NCI-H345 treated with DMSO at 0.1 percent for 48 hours (cell line): Measurements from ENCODE around the gene TBC1D14.

Experiments used
- DNase-seq: peaks from one replicate; lab custom pipeline; 2025; ENCODE audit not compliant: unreplicated experiment; lab: John Stamatoyannopoulos, UW

Gene TBC1D14

DNA sequence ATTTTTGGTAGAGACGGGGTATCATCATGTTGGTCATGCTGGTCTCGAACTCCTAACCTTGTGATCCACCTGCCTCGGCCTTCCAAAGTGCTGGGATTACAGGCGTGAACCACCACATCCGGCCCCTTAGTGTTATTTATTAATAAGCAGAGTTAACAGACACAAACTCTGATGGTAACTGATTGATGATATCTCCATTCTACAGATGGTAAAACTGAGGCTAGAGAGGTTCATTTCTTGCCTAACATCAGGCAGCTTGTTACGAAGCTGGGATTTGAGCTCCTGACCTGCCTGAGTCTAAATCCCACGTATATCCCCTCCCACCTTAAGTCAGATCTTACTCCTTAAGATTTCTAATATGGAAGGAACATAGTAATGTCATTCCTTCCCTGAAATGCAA, 36.9 kb downstream of the TBC1D14 start:
- no peak for DNase-seq

DNA sequence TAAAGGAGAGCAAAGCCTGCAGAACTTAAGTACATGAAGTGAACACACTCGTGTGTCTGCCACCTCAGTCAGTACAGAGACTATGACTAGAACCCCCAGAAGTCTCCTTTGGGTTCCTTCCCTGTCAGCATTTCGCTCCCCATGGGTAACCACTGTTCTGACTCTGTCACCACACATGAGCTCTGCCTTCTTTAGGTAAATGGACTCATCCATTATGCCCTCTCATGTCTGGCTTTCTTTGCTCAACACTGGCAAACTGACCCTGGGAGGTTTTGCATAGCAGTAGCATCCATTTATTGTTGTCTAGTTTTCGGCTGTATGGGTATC, 38.5 kb downstream of the TBC1D14 start:
- no peak for DNase-seq

GRCh38 chr4:6951880-6952381, 42.3 kb downstream of the TBC1D14 start:
- no peak for DNase-seq

GRCh38 chr4:6953751-6954380, 44.2 kb downstream of the TBC1D14 start:
- peak; percentile 30 for DNase-seq

DNA sequence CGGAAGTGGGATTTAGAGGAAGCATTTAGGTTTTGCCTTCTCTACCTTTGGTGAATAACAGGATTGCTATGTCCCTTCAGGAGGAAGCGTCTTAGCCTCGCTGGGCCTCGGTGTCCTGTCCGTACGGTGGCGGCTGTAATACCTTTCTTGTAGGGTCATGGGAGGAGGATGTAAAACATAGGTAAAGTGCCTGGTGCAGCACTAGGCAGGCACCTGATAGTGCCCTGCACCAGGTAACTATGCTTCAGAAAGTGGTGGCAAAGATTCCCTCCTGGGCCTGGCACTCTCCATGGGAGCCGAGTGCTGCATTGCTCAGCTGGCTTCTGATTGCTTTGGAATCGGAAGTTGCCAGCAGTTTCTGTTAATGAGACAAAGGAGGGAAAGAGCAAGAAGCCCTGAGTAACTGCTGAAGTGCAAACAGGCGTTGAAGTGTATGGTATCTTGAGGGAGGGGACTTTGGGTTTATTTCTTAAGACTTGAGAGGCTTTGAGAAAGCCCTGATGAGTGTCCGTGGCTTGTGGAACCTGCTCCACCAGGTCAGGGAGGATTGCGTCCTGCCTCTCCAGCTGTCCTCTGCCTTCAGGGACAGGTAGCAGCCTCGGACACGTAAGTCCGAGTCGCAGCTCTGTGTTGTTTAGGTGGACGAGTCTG, 45.8 kb downstream of the TBC1D14 start:
- no peak for DNase-seq

- DNase-seq: no peak
Observed at GRCh38 chr4:6956087-6956433, 46.4 kb downstream of the TBC1D14 start.

DNA sequence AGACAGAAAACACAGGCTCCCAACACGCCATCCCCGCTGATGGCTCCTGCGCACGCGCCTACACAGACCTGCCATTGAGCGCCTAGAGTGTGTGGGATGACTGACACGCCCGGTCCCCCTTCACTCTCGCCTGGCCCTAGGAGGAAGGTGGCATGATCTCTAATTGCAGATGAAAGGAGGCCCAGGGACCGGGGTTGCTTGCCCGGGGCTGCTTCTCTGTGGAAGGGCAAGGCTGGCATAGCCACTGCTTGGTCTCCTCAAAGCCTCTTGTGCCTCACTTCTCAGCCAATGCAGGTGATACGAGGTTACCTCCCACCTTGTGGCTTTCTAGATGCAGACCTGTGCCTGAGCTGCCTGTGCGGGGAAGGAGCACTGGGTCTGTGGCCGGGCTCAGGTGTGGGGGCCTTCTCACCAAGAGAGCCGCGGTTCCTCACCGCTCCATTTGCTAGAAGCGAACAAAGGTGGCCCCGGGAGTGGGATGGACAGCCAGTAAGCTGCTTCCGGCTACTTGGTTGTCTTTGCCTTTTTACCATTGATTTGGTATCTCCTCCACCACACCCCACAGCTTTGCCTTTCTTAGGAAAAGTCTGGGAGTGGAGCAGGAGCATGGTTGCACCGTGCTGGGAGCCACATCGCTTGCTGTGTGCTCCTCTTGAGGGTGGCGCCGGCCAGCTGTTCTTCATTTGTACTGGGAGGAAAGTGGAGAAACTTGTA, 47.0 kb downstream of the TBC1D14 start:
- no peak for DNase-seq

DNA sequence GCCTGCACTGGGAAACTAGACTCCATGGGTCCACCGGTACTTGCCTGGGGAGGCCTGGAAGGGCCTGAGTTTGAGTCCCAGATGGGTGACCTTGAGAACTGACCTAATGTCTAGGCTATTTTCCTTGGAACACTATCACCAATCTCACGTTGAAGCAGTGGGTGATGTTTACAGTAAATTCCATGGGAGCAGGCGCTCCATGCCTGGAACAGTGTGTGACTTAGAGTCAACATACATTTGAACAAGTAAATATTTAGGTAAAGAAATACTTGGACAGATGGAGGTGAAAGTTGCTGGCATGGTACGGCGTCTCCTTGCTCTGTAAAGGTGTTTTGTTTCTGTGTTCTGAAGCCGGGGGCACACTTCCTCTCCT, 47.5 kb downstream of the TBC1D14 start:
- DNase-seq: no peak

GRCh38 chr4:6957994-6958393, 48.4 kb downstream of the TBC1D14 start:
- DNase-seq: no peak

DNA sequence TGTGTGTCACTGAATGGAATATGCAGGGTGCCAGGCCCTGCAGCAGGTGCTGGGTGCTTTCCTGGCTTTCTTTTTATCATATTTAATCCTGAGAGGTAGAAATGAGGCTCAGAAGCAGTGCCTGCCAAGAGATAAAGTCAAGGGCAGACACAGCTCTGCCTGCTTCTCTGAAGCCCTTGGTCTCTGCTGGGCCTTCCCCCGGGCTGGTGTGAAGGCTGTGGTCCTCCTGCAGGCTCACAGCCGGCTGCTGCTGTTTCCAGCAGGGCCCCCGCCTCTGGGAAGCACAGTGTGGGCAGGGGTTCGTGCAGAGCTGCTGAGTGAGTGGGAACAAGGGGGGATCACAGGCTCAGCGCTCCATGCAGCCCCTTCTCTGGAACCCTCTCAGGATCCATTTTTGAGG, 49.6 kb downstream of the TBC1D14 start:
- no peak for DNase-seq

DNA sequence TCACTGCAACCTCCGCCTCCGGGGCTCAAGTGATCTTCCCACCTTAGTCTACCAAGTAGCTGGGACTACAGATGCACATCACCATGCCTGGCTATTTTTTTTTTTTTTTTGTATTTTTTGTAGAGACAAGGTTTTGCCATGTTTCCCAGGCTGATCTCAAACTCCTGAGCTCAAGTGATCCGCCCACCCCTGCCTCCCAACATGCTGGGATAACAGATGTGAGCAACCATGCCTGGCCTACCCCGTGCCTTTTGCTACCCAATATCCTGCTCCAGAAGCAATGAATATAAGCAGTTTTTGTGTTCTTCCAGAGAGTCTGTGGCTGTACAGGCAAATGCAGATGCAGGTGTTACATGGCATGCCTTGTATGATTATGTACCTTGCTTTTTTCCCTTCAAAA, 50.5 kb downstream of the TBC1D14 start:
- no peak for DNase-seq

DNA sequence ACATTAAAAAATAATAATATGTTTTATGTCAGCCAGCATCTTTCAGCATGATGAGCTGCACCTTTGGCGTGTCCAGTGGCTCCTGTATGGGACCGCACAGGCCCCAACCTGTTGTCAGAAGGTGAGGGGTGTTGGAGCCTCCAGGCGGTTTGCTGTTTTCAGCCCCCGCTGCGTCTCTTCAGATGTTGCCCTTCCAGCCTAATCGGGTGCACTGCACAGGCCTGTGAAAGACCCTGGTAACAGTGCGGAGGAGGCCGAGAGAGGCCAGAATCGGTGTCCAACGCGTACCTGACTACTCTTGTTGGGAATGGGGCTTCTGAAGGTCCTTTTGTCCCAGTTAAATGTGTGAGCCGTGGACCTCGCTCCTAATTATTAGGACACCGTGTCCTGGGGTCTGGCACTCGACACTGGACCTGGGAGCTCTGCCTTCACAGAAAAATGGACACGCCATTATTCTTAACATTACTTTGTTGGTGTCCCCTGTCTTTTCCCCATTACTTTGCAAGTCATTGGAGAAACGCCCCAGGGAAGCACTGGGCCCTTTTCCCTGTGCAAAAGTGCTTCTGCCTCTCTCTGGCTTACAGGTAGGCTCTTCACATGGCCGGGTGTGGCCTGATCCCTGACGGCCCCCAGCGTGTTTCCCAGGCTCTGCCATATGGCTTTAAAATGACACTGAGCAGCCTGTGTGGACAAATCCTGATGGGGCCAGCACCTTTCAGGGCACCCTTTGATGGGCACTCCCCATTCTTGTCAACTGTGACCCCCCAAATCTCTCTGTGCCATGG, 51.2 kb downstream of the TBC1D14 start:
- DNase-seq: no peak

- DNase-seq: no peak
Observed at GRCh38 chr4:6961496-6962210, 52.0 kb downstream of the TBC1D14 start.

- DNase-seq: peak; percentile 51
Observed at GRCh38 chr4:6962211-6963041, 52.8 kb downstream of the TBC1D14 start.

DNA sequence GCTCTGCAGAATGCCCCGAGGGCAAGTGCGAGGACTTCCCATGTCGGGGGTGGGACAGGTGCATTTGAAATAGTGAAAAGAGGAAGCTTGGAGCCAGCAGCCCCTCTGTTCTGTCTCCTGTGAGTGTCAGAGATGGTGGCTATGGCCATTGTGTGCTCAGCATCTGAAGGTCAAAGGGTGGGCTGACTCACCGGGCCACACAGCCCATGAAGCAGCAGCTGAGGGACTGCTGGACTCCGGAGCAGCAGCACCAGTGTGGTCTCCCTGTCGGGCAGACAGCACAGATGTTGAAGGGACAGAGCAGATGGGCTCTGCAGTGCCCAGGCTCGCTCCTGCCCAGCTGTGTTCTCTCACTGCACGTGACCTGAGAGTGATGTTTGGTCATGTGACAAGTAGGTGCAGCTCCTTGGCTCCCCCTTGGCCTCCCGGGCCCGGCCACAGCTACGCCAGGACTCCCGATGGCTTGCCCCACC, 53.5 kb downstream of the TBC1D14 start:
- DNase-seq: no peak

GRCh38 chr4:6964858-6965257, 55.2 kb downstream of the TBC1D14 start:
- DNase-seq: no peak

- DNase-seq: no peak
Observed at GRCh38 chr4:6965329-6965728, 55.7 kb downstream of the TBC1D14 start.

GRCh38 chr4:6967846-6968340, 58.3 kb downstream of the TBC1D14 start:
- DNase-seq: no peak

GRCh38 chr4:6968496-6968895, 58.9 kb downstream of the TBC1D14 start:
- no peak for DNase-seq
